HG03378 (cell line): ENCODE measurements around the gene ZNF100.
"Not testable (repeated sequence)": the region's sequence is repeated elsewhere in the genome, so short reads cannot be mapped to it uniquely, and the experiment has no call there.

Experiments used
- ATAC-seq: cut with Tn5 transposase; IDR thresholded peaks from one replicate; pipeline ENCODE4 v1.9.1; 2021; ENCODE audit warnings: mild to moderate bottlenecking, moderate library complexity; ENCODE audit not compliant: unreplicated experiment

Gene ZNF100

GRCh38 chr19:21705393-21705792 is 62.0 kb downstream of the ZNF100 start:
- ATAC-seq = no peak

DNA sequence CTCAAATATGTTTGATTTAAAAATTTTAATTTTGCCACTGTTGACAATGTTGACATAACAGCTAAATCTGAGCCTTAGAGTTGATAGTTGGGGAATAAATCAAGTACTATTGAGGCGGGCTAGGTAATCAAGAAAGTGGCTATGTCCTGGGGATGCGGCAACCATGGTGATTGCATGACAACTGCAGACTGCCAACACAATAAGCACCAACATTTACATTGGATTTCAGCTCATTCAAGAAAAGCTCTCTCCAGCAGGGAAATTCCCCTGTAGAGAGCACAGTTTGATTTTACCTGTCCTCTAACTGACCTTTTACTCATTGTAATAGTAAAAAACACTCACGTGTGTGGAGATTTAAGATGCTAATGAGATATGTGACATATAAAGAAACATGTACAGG is 63.1 kb downstream of the ZNF100 start:
- no peak for ATAC-seq

- no peak for ATAC-seq
Observed at GRCh38 chr19:21699197-21699596, 68.2 kb downstream of the ZNF100 start.

DNA sequence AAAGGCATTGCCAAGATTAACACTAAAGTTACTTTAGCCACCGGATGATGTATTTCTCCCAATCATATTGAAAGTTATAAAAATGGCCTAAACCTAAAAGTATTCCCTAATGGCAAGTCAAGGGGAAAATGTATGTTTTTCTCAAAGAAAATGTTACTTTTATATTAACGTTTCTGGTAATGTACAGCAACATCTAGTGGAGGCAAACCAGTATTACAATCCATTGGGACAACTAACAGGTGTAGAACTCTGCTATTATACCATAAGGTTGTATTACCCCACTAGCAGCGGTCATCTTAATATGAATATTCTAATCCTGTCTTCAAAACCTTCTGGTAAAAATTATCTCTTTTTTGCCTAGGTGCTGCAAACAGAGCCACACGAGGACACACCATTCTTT is 69.2 kb downstream of the ZNF100 start:
- no peak for ATAC-seq

DNA sequence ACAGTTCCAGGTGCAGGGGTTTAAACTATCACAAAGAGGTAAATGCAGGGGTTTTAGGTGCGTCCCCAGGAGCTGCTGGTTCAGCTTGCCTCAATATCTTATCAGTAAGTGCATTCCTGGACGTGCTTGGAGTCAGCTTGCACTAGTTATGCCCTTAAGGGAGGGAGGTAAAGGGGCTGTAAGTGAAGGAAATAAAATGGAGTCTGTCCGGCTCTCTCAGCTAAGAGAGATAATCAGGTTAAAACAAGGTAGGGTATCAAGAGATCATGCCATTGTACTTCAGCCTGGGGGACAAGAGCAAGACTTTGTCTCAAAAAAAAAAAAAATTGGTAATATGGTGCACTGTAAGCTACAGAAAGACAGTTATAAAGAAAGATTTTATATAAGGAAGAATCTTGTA is 69.7 kb downstream of the ZNF100 start:
- ATAC-seq = no peak

- no peak for ATAC-seq
Observed at GRCh38 chr19:21694171-21694906, 73.0 kb downstream of the ZNF100 start.

DNA sequence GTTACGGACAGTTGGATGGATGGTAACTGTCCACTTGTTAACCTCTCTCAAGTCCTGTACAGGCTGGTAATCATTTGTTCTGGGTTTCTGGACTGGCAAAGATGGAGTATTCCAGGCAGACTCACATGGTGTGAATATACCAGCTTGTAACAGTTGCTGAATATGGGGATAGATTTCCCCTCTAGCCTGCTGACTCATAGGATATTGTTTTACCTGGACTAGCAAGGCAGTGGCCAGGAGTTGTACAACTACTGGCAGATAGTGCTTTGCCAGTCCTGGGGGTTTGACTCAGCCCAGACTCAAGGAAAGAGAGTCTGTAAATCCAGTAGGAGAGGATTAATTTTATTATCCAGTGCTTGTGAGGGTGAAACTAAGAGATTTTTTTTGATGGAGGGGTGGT is 74.0 kb downstream of the ZNF100 start:
- ATAC-seq = no peak

GRCh38 chr19:21691661-21692060 is 75.7 kb downstream of the ZNF100 start:
- no peak for ATAC-seq

GRCh38 chr19:21688464-21688863 is 78.9 kb downstream of the ZNF100 start:
- no peak for ATAC-seq

DNA sequence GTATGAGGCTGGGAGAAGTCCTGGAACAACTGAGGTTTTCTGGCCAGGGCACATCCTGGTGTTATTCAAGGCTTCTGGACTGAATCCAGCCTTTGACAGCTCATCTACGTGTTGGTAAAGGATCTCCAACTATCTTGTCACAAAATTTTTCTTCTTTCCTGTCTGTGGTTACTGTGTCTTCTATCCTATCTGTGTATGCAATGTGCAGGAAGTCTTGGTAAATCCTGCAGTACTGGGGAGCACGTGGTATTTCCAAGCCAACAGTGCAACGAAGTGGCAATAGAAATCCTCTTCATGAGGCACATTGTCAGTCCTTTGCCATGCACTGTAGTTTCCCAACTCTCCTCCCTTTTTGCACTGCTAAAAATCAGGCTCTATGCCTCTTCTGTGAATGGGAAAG is 86.7 kb downstream of the ZNF100 start:
- no peak for ATAC-seq

DNA sequence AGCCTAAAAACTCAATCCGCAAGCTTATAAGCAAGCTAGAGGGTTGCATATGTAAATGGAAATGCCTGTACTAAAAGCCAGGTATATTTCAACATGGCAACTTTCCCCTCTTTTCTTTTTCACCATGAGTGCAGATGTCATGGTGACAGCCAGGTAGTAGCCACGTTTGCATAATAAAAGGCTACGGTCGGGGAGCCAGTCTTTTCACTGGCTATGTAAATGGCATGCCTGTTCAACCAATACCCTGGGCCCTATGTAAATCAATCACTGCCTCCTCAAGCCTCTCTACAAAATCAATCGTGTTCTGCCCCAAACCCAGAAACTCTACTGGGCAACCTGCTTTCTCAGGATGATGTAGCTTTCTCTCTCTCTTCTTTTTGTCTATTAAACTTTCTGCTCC is 87.4 kb downstream of the ZNF100 start:
- ATAC-seq = no peak

- ATAC-seq = no peak
Observed at GRCh38 chr19:21677696-21678418, 89.5 kb downstream of the ZNF100 start.

DNA sequence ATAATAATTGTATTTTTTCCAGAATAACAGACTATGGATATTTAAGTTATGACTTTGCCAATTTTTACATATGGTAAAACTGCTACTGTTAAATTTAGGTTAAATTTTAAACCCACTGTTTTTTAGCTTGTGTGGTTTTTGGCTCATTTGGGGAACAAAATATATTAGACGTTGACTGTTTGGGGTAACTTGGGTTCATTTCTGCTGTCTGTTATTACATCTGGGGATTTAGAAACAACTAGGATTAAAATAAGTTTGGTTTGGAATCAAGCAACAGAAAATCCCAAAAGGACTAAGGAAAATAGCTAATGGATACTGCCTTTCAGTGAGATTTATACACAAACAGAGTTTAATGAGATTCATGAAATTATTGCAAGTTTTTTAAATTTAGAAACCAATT is 92.9 kb downstream of the ZNF100 start:
- no peak for ATAC-seq

GRCh38 chr19:21673479-21673878 is 93.9 kb downstream of the ZNF100 start:
- ATAC-seq = not testable (repeated sequence)
